Large intestine (tissue), 3 donors: Measurements from ENCODE around the gene PAH. TPM values are rescaled to one million over a fixed set of nuclear protein-coding genes. Genes with fewer than 3 reads are reported as not detected.

ENCODE experiments used
- DNase-seq, 2 donors: peaks; one replicate each; pipeline versions ENCODE4 v3.0.0 to v3.0.0-alpha.2; 2013
- H3K27ac ChIP-seq: one replicate; pipeline ENCODE4 v1.5.1; 2013; ENCODE audit warnings: low read length
- H3K27me3 ChIP-seq: 2 replicates; pipeline ENCODE4 v1.6.1; 2013; ENCODE audit warnings: low read length; ENCODE audit not compliant: control insufficient read depth, insufficient read depth
- H3K36me3 ChIP-seq: 2 replicates; pipeline ENCODE4 v1.6.1; 2013; ENCODE audit warnings: low read length; ENCODE audit not compliant: control insufficient read depth, insufficient read depth
- H3K4me1 ChIP-seq: one replicate; pipeline ENCODE4 v1.6.1; 2013; ENCODE audit warnings: low read length; ENCODE audit not compliant: control insufficient read depth, insufficient read depth
- H3K4me3 ChIP-seq: one replicate; pipeline ENCODE4 v1.5.1; 2013; ENCODE audit warnings: low read length
- H3K9me3 ChIP-seq: one replicate; pipeline ENCODE4 v1.6.1; 2013; ENCODE audit warnings: mild to moderate bottlenecking, low read depth, low read length, moderate library complexity; ENCODE audit not compliant: control insufficient read depth
- WGBS: methylation state at CpG from one replicate; pipeline ENCODE4 v1.1.5; 2013; ENCODE audit warnings: low lambda C conversion rate; ENCODE audit not compliant: insufficient coverage; 5-methylcytosine and 5-hydroxymethylcytosine counted together
- polyA plus RNA-seq: library from polyadenylated mRNA; unstranded; fragments of 120-200 nt; gene quantifications from one replicate; pipeline ENCODE4 v1.2.1, GENCODE V29; 2013

PAH gene
- polyA plus RNA-seq, 1 donor = 172 TPM

DNA sequence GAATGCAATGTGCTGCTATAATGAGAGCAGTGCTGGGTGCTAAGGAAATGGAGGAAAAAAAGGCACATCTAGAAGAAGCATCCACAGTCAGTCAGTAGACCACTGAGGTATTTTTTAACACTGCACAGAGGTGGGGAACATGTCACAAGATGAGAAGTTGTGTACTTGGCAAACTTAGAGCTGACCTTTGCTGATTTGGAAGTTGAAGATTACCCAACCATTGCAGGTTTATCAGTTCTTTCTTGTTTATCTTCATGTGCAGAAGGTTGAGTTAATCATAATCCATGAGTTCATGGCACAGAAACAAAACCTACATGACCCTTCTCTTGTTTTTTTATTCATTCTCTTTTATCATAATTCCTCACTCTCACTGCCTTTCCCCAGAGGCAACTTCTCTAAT, 3.2 kb upstream of the PAH start:
- Histone ChIP-seq H3K9me3 (no peaks in the 10 kb centered on the region), H3K27me3 (no peaks in the 10 kb centered on the region), H3K36me3 (no peaks in the 10 kb centered on the region), H3K4me3 (no peak overlapping the region), H3K27ac (peak overlapping the region; percentile 71), H3K4me1 (peaks cover 38% of the 10 kb centered on the region)
- peak; percentile 73 to 83 for DNase-seq

DNA sequence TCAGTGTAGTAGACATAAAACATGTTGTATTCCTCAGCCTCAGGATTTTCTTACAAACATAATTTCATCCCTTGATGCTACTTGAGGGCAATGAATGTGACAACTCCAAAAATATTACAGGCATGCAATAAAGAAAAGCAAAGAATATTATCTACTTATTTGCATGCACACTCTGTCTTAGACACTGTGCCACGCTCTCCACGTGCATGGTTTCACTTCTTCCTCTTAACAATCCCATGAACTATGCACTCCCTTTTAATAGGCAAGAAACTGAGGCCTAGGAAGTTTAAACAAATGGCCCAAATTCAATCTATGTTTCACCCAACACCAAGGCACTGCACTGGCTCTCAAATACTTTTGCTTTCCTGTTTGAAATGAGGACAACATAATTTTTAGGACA, 1.8 kb upstream of the PAH start:
- no peaks in the 10 kb centered on the region for H3K27me3 ChIP-seq
- DNase-seq = peak; percentile 26 to 63
- no peaks in the 10 kb centered on the region for H3K9me3 ChIP-seq
- WGBS = 7% methylated on average over 2 of the region's 2 CpGs
- H3K36me3 ChIP-seq = no peaks in the 10 kb centered on the region
- no peak overlapping the region for H3K4me3 ChIP-seq
- H3K27ac ChIP-seq = peak overlapping the region; percentile 90
- peaks cover 38% of the 10 kb centered on the region for H3K4me1 ChIP-seq

DNA sequence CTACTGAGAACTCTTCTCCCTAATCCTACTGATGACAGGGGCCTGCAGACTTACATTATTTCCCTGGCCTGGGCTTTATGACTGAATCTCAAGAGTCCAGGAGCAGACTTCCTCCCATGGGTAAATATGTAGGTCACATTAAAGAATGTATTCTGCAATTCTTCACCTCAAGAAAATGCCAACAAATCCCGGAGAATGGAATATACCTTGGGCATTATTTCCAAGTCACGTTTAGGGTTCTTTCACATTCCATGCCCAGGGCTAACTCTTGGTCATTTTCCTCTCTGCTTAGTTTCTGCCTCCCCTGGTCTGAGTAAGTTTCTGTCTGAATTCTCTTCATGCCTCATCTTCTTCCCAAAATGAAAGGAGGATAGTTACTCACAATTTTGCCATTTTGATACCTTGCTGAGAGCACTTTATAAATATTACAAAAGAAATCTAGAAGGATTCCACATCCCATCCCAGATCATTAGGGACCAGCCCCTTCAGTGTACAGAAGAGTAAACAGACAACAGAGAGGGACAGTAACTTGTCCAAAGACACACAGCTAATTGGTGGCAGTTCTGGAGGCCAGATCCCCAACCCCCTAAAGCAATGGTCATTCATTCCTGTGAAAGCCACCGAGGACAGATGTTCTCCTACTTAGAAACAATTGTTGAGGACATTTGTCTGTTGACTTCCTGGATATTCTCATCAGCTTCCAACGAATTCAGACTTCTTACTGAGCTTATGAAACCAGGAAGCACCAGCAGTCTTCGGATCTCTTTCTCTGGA, 605 bp downstream of the PAH start:
- H3K9me3 ChIP-seq = no peaks in the 10 kb centered on the region
- 100% methylated on average over 1 of the region's 5 CpGs for WGBS
- no peaks in the 10 kb centered on the region for H3K27me3 ChIP-seq
- peak overlapping the region; percentile 41 for H3K4me3 ChIP-seq
- DNase-seq = peak in 1 of 2 donors; percentile 30
- peaks cover 37% of the 10 kb centered on the region for H3K4me1 ChIP-seq
- peak overlapping the region; percentile 90 for H3K27ac ChIP-seq
- H3K36me3 ChIP-seq = no peaks in the 10 kb centered on the region

DNA sequence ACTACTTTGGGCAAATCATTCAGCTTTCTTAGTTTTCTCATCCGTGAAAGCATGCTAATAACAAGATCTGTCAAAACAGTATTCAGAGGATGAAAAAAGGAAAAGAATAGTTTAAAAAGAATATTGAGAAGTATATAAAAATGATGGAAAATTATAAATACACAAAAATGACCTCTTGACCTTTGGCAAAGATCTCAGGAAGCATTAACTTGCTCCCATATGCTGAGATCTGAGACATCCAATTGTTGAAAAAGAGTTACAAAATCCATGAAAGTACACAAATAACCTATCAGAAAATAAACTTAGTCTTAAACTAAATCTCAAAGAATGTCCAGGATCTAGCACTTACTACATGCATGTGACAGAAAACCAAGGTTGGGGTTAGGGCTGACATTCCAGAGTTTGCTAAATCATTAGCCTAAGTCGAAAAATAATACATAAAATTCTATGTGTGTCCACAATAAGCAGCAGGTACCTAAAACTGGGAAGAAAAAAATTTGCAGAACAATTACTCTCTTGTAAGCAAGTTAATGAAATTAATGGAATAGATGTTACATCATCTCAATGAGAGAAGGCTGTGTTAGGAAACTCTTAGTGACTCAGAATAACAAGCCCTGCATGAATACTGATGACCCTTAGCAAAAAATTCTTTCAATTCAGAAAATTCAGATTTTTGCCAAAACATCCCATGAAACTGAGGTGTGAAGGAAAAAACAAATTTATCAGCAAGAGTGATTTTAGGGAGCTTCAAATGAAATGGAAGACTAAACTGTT, 3.4 kb downstream of the PAH start:
- Histone ChIP-seq H3K27me3 (no peaks in the 10 kb centered on the region), H3K9me3 (no peaks in the 10 kb centered on the region), H3K36me3 (no peaks in the 10 kb centered on the region), H3K4me3 (no peak overlapping the region), H3K27ac (no peak overlapping the region), H3K4me1 (peaks cover 14% of the 10 kb centered on the region)
- peak in 1 of 2 donors; percentile 20 for DNase-seq
- 94% methylated on average over 2 of the region's 2 CpGs for WGBS

DNA sequence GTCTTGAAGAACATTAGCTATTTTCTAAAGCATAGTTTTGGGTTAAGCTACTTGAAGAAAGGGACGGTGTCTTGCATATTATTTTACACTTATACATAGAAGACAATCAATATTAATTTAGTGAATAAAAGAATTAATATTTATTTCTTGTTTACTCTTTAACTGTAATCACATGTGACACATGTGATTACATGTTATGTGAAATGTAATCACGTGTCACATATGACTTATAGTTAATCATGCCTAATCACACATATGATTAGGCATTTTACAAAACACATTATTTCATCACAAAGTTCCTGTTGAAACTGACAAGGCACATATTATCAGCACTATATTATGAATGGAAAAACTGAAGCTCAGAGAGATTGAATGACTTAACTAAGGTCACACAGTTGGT, 4.8 kb downstream of the PAH start:
- no peaks in the 10 kb centered on the region for H3K9me3 ChIP-seq
- H3K36me3 ChIP-seq = no peaks in the 10 kb centered on the region
- 100% methylated on average over 2 of the region's 2 CpGs for WGBS
- H3K4me1 ChIP-seq = peaks cover 3% of the 10 kb centered on the region
- H3K27me3 ChIP-seq = no peaks in the 10 kb centered on the region
- H3K4me3 ChIP-seq = no peak overlapping the region
- no peak overlapping the region for H3K27ac ChIP-seq
- no peak for DNase-seq

DNA sequence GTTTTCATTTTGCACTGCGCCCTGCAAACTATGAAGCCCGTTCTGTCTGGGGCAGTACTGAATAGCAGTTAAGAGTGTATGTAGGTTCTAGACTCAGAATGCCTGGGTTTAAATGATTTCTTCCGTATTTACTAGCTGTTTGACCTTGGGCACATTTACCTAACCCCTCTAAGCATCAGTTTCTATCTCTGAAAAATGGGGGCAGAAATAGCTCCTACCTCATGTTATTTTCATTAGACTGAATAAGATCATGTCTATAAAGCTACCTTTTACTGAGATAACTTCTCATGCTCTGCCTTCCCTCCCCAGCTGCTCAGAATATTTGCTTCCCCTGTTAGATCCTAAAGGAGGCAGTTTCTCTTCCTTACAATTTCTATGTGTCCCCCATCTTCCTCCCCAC, 5.7 kb downstream of the PAH start:
- DNase-seq = no peak
- Histone ChIP-seq H3K27ac (no peak overlapping the region), H3K4me1 (no peaks in the 10 kb centered on the region), H3K36me3 (no peaks in the 10 kb centered on the region), H3K9me3 (no peaks in the 10 kb centered on the region), H3K4me3 (no peak overlapping the region), H3K27me3 (no peaks in the 10 kb centered on the region)
- WGBS = 0% methylated on average over 1 of the region's 3 CpGs

DNA sequence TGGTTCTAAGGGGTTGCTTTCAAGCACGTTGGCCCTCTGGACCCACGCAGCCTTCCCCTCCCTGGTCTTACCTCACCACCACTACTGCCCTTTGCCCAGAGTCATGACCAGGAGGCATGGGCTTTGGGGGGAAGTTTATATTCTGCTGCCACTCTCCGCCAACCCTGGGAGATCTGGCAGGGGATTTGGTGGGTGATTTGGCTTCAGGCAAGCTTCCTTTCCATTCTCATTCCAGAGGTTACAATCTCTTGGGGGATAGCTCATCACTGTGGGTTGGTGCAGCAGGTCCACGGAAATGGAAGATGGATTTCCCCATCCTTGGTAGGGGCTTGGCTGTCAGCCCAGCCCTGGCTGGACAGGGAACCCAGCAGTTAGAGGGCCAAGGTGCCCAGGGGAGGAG, 6.3 kb downstream of the PAH start:
- Histone ChIP-seq H3K36me3 (no peaks in the 10 kb centered on the region), H3K27ac (no peak overlapping the region), H3K4me3 (no peak overlapping the region), H3K4me1 (no peaks in the 10 kb centered on the region), H3K27me3 (no peaks in the 10 kb centered on the region), H3K9me3 (no peaks in the 10 kb centered on the region)
- WGBS = no CpG with 5 or more reads among the region's 4 CpGs
- no peak for DNase-seq

DNA sequence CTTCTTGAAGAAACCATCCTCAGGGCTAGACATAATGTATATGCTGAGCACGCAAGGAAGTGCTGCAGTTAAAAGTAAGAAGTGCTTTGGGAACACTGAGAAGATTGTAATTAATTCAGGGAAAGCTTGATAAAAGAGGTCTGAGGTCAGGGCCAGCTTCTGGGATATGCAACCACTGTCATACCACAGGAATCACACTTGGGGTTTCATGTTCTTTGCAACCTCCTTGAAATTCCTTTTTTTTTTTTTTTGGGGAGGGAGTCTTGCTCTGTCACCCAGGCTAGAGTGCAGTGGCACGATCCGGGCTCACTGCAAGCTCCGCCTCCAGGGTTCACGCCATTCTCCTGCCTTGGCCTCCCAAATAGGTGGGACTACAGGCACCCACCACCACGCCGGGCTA, 6.9 kb downstream of the PAH start:
- no peak for DNase-seq
- H3K9me3 ChIP-seq = no peaks in the 10 kb centered on the region
- no peak overlapping the region for H3K27ac ChIP-seq
- no CpG with 5 or more reads among the region's 7 CpGs for WGBS
- no peaks in the 10 kb centered on the region for H3K4me1 ChIP-seq
- H3K27me3 ChIP-seq = no peaks in the 10 kb centered on the region
- no peaks in the 10 kb centered on the region for H3K36me3 ChIP-seq
- no peak overlapping the region for H3K4me3 ChIP-seq

DNA sequence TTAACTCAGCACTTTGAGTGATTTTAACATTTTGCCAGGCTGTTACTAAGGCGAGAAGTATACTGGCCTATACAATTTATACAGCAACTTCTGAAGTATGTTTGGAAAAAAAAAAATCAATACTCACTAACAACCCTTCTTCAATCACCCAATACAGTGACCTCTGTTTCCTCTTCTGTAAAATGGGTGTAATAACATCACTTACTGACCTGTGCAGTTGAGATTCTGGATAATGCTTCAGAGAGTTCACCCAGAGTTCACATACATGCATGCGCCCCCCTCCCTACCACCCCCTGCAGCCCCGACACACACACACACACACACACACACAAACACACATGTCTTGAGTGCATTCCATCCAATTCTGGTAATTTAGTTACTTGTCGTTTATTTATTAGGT, 9.1 kb downstream of the PAH start:
- Histone ChIP-seq H3K4me3 (no peak overlapping the region), H3K27me3 (no peaks in the 10 kb centered on the region), H3K36me3 (no peaks in the 10 kb centered on the region), H3K27ac (no peak overlapping the region), H3K9me3 (no peaks in the 10 kb centered on the region), H3K4me1 (no peaks in the 10 kb centered on the region)
- WGBS = 90% methylated on average over 1 of the region's 4 CpGs
- no peak for DNase-seq

DNA sequence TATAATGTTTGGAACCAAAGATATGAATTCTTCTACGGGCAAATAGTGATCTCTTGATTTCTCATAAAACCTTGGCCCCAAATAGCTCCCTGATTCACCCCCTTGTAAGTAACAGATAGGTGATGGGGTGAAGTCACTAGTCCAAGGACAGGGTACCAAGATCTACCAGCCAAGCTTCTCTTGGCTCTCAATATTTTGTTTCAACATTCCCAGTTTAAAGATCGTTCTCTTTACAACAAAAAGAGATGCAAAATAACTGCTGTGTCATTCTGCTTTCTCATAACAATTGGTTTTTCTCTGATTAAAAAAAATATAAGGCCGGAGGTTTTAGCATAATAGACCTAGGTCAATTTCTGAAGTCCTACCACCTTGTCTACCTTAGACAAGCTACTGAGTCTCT, 11.8 kb downstream of the PAH start:
- no peaks in the 10 kb centered on the region for H3K9me3 ChIP-seq
- no peak overlapping the region for H3K27ac ChIP-seq
- H3K4me1 ChIP-seq = no peaks in the 10 kb centered on the region
- DNase-seq = no peak
- no peak overlapping the region for H3K4me3 ChIP-seq
- no peaks in the 10 kb centered on the region for H3K36me3 ChIP-seq
- no peaks in the 10 kb centered on the region for H3K27me3 ChIP-seq
- no CpG with 5 or more reads among the region's 3 CpGs for WGBS
